NB4 (cell line): ENCODE results near the gene METTL22.

Experiments used
- CTCF ChIP-seq: IDR thresholded peaks from one replicate; pipeline ENCODE4 v1.5.1; 2012; ENCODE audit warnings: low read depth, low read length
- MAX ChIP-seq: IDR thresholded peaks from 2 replicates; pipeline ENCODE4 v1.6.1; 2011; ENCODE audit warnings: low read depth, low read length
- POLR2A ChIP-seq: IDR thresholded peaks from 2 replicates; pipeline ENCODE4 v1.6.1; 2011; ENCODE audit warnings: mild to moderate bottlenecking; ENCODE audit not compliant: insufficient read length; ENCODE audit errors: extremely low read depth

- TF ChIP-seq CTCF (no peak), POLR2A (no peak), MAX (no peak)
These were observed 65.4 kb downstream of the METTL22 start for GRCh38 chr16:8686879-8687278.
